ENCODE measurements around the gene FBXL19.

Gene FBXL19

GRCh38 chr16:30929167-30929566 is 5.8 kb downstream of the FBXL19 start (continued):
- TF ChIP-seq ZNF518A (tag by site-specific recombination; conservative IDR thresholded peaks at IDR 0.05; ENCODE audit: low read depth) (no peak), ZNF202 (tag by site-specific recombination; IDR thresholded peaks at IDR 0.05; ENCODE audit: borderline replicate concordance) (no peak), ZNF830 (tag by site-specific recombination; IDR thresholded peaks at IDR 0.05; ENCODE audit: low read depth) (no peak), ZNF26 (tag by site-specific recombination; IDR thresholded peaks at IDR 0.05) (no peak), OSR2 (tag by site-specific recombination; IDR thresholded peaks at IDR 0.05) (no peak), ZNF239 (tag by site-specific recombination; IDR thresholded peaks at IDR 0.05) (no peak)

GRCh38 chr16:30930160-30930571 is 6.8 kb downstream of the FBXL19 start:
- POLR2A ChIA-PET: no interaction called here
- no peaks in the 10 kb centered on the region for H3K4me1 ChIP-seq (ENCODE audit: control insufficient read depth, insufficient read depth, low read length)
- H3K27ac ChIP-seq (ENCODE audit: extremely low read depth, low read depth, low read length): no peak overlapping the region
- peaks cover 12 to 93% of the 10 kb centered on the region in 2 experiments; a peak in 2 of 3 replicates for H3K36me3 ChIP-seq (ENCODE audit: control insufficient read depth in 2 of 2, insufficient read depth in 1 of 2, low read length in 2 of 2)
- H3K4me3 ChIP-seq (ENCODE audit: low read depth, low read length): no peak overlapping the region
- CTCF ChIA-PET: interaction anchor here (0.7 to 1.2 kb wide), 3 partner anchors 12 to 1114 kb away, joined by 3 read pairs; partner anchors contain the start of gene PAGR1
- H3K9me3 ChIP-seq (ENCODE audit: control insufficient read depth, insufficient read depth, low read depth, low read length): no peaks in the 10 kb centered on the region
- TF ChIP-seq ZNF521 (tag by site-specific recombination; IDR thresholded peaks at IDR 0.05) (no peak), ZNF16 (tag by site-specific recombination; IDR thresholded peaks at IDR 0.05; ENCODE audit: low read depth) (no peak), ZNF747 (tag by site-specific recombination; IDR thresholded peaks at IDR 0.05) (no peak), ZBTB1 (tag by site-specific recombination; IDR thresholded peaks at IDR 0.05) (no peak), ZNF433 (tag by site-specific recombination; IDR thresholded peaks at IDR 0.05; ENCODE audit: low read depth) (no peak), ZNF510 (tag by site-specific recombination; IDR thresholded peaks at IDR 0.05; ENCODE audit: insufficient replicate concordance) (no peak), BCL6B (tag by site-specific recombination; IDR thresholded peaks at IDR 0.05) (no peak), HOXA7 (CRISPR knock-in tag; IDR thresholded peaks at IDR 0.05; ENCODE audit: borderline replicate concordance) (no peak), ZNF324 (tag by site-specific recombination; IDR thresholded peaks at IDR 0.05) (no peak), ZBTB44 (tag by site-specific recombination; IDR thresholded peaks at IDR 0.05) (no peak), ZNF155 (tag by site-specific recombination; IDR thresholded peaks at IDR 0.05) (no peak), EGR2 (tag by site-specific recombination; IDR thresholded peaks at IDR 0.05; ENCODE audit: low read depth) (no peak), ZNF132 (tag by site-specific recombination; IDR thresholded peaks at IDR 0.05; ENCODE audit: borderline replicate concordance) (no peak), MZF1 (tag by site-specific recombination; IDR thresholded peaks at IDR 0.05; ENCODE audit: borderline replicate concordance) (no peak), PRDM10 (tag by site-specific recombination; IDR thresholded peaks at IDR 0.05) (no peak), AEBP2 (tag by site-specific recombination; IDR thresholded peaks at IDR 0.05; ENCODE audit: borderline replicate concordance) (no peak)
